Vagina (tissue), 2 donors: ENCODE results near the gene PTGES3. TPM values are rescaled to one million over a fixed set of nuclear protein-coding genes. Genes with fewer than 3 reads are reported as not detected.
A peak's percentile ranks its signal among the peaks of the same experiment; 100 is the strongest.
"Not testable (repeated sequence)": the region's sequence is repeated elsewhere in the genome, so short reads cannot be mapped to it uniquely, and the experiment has no call there.

Source experiments
- DNase-seq, 2 donors: peaks; one replicate each; pipeline ENCODE4 v3.0.0-alpha.2; 2017; ENCODE audit errors: extremely low spot score in 2 of 2
- H3K27ac ChIP-seq: fragments of 200-600 bp; sonication (generic); one replicate; pipeline ENCODE4 v1.5.1; 2019
- H3K27me3 ChIP-seq: fragments of 200-600 bp; sonication (generic); one replicate; pipeline ENCODE4 v1.5.1; 2019
- H3K36me3 ChIP-seq, 2 donors: fragments of 200-600 bp; sonication (generic); one replicate each; pipeline ENCODE4 v1.5.1; 2017 to 2019
- H3K4me1 ChIP-seq: fragments of 200-600 bp; sonication (generic); one replicate; pipeline ENCODE4 v1.5.1; 2019
- H3K4me3 ChIP-seq, 2 donors: fragments of 200-600 bp; sonication (generic); 1 replicate in 1 of 2; 2 replicates in 1 of 2; pipeline ENCODE4 v1.5.1; 2016 to 2019
- H3K9me3 ChIP-seq: fragments of 200-600 bp; sonication (generic); one replicate; pipeline ENCODE4 v1.5.1; 2019
- POLR2A ChIP-seq, 2 donors: fragments of 450-650 bp; IDR thresholded peaks; one replicate each; pipeline ENCODE4 v1.6.1; 2017; ENCODE audit warnings: antibody characterized with exemption in 2 of 2, mild to moderate bottlenecking in 2 of 2, moderate library complexity in 2 of 2
- POLR2AphosphoS5 ChIP-seq, 2 donors: sonication (generic); formaldehyde crosslinking; IDR thresholded peaks; one replicate each; pipeline ENCODE4 v1.9.0; 2017; ENCODE audit warnings: antibody characterized with exemption in 2 of 2, mild to moderate bottlenecking in 2 of 2, low read depth in 1 of 2; ENCODE audit not compliant: insufficient read depth in 1 of 2
- intact Hi-C: fragments of 100-400 bp; cut with DNase I; formaldehyde crosslinking; loops from one replicate; pipeline ENCODE4 v1.15.1; 2023
- total RNA-seq: library from RNA; depleted of rRNA; stranded (reverse); fragments of >200 nt; gene quantifications from one replicate; pipeline ENCODE4 v1.2.3, GENCODE V29; 2016
- TF ChIP-seq, protein P1 (sequence below), 3 experiments: fragments of 450-650 bp in 2 of 3; fragments of 200-600 bp in 1 of 3; sonication (generic) in 1 of 3; IDR thresholded peaks; one replicate each; pipeline ENCODE4 v1.5.1; 2017 to 2019; ENCODE audit warnings: antibody characterized with exemption in 3 of 3, mild to moderate bottlenecking in 2 of 3, moderate library complexity in 2 of 3

The PTGES3 gene
- total RNA-seq, 1 donor from 2014 or later, result 81.0 TPM

DNA sequence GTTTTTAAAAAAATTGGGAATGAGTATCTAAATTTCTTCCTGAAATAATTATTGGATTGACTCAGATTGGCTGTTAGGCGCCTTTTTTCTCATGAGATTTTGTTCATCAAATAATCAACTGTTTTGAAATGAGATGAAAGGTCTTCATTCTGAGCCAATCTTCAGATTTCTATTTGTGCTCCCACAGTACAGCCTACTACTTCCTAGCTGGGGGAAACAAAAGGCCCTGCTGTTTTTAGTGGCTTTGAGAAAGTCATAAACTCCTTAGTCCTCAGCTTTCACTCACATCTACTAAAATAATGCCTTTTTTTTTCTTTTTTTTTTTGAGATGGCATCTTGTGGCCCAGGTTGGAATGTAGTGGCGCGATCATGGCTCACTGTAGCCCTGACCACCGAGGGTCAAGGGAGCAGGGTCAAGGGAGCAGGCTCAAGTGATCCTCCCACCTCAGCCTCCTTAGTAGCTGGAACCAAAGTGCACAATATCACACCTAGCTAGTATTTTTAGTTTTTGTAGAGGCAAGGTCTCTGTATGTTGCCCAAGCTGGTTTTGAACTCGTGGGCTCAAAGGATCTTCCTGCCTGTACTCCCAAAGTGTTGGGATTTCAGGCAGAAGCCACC, 21.8 kb upstream of the PTGES3 start:
- H3K9me3 ChIP-seq, result no peaks in the 10 kb centered on the region
- H3K27ac ChIP-seq, result no peak overlapping the region
- TF ChIP-seq, protein P1, sequence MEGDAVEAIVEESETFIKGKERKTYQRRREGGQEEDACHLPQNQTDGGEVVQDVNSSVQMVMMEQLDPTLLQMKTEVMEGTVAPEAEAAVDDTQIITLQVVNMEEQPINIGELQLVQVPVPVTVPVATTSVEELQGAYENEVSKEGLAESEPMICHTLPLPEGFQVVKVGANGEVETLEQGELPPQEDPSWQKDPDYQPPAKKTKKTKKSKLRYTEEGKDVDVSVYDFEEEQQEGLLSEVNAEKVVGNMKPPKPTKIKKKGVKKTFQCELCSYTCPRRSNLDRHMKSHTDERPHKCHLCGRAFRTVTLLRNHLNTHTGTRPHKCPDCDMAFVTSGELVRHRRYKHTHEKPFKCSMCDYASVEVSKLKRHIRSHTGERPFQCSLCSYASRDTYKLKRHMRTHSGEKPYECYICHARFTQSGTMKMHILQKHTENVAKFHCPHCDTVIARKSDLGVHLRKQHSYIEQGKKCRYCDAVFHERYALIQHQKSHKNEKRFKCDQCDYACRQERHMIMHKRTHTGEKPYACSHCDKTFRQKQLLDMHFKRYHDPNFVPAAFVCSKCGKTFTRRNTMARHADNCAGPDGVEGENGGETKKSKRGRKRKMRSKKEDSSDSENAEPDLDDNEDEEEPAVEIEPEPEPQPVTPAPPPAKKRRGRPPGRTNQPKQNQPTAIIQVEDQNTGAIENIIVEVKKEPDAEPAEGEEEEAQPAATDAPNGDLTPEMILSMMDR (IDR thresholded peaks at IDR 0.05), result no peak
- H3K4me3 ChIP-seq, result no peak overlapping the region
- no peak for DNase-seq
- H3K4me1 ChIP-seq, result peaks cover 3% of the 10 kb centered on the region
- peaks cover 10 to 34% of the 10 kb centered on the region in 2 donors for H3K36me3 ChIP-seq
- no peaks in the 10 kb centered on the region for H3K27me3 ChIP-seq
- intact Hi-C loops, result no loop called here

DNA sequence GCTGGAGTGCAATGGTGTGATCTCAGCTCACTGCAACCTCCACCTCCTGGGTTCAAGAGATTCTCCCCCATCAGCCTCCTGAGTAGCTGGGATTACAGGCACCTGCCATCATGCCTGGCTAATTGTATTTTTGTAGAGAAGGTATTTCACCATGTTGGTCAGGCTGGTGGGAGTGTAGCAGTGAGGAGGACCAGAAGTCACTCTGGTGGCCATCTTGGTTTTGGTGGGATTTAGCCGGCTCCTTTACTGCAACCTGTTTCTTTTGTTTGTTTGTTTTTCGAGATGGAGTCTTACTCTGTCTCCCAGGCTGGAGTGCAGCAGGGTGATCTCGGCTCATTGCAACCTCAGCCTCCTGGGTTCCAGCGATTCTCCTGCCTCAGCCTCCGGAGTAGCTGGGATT, 16.4 kb upstream of the PTGES3 start:
- H3K4me1 ChIP-seq, H3K36me3 ChIP-seq, H3K9me3 ChIP-seq, H3K27me3 ChIP-seq, DNase-seq, H3K27ac ChIP-seq, H3K4me3 ChIP-seq, intact Hi-C loops: not testable (repeated sequence)

DNA sequence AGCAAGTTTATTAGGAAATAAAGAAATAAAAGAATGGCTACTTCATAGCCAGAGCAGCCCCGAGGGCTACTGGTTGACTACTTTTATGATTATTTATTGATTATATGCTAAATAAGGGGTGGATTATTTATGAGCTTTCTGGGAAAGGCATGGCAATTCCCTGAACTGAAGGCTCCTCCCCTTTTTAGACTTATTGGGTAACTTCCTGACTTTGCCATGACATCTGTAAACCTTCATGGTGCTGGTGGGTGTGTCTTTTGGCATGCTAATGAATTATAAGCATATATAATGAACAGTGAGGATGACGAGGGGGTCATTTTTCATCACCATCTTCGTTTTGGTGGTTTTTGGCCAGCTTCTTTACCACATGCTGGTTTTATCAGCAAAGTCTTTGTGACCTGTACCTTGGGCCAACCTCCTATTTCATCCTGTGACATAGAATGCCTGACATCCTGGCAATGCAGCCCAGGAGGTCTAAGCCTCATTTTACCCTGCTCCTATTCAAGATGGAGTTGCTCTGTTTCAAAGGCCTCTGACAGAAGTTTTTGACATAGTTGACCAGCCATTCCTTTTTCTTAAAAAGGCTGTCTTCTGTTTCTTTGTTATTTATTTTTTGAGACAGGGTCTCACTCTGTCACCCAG, 11.1 kb upstream of the PTGES3 start:
- Histone ChIP-seq H3K4me3 (no peak overlapping the region), H3K27me3 (no peaks in the 10 kb centered on the region), H3K9me3 (no peaks in the 10 kb centered on the region), H3K36me3 (no peaks in the 10 kb centered on the region), H3K4me1 (no peaks in the 10 kb centered on the region), H3K27ac (no peak overlapping the region)
- intact Hi-C loops, result no loop called here
- DNase-seq, result no peak
- TF ChIP-seq POLR2A (IDR thresholded peaks at IDR 0.05), result no peak

DNA sequence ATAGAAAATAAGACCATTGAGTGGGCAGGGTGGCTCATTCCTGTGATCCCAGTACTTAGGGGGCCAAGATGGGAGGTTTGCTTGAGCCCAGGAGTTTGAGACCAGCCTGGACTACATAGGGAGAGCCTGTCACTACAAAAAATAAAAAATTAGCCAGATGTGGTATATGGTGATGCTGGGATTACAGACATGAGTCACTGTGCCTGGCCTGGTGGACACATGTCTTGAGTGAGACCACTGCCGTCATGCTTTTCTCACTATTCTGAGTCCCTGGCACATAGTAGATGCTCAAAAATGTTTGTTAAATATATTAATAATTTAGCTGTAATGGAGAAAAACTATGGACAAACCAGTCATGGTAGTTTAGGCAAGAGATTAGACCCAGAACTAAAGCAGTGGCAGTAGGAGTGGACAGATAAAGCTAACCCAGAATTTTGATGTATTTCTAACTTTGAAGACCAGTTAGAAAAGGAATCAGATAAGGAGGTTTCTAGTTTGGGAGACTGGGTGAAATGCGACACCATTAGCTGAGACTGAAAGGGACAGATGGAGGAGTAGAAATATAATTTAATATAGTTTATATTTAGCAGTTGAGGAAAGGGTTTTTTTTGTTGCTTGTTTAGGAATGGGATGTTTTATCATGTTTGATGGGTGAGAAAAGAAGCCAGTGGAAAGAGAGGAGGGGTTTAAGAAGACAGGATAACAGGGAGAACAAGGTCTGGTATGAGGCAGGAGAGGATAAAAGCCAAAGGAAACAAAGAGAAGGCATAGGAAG, 7.4 kb upstream of the PTGES3 start:
- intact Hi-C loops, result no loop called here

DNA sequence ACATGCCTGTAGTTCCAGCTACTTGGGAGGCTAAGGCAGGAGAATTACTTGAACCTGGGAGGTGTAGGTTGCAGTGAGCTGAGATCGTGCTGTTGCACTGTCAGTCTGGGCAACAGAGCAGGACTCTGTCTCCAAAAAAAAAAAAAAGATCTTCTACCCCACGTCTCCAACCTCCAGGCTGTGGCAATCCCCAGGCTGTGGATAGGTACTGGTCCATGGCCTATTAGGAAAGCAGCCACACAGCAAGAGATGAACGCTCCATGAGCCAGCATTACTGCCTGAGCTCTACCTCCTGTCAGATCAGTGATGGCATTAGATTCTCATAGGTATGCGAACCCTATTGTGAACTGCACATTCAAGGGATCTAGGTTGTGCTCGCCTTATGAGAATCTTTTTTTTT, 6.1 kb upstream of the PTGES3 start:
- no peak for DNase-seq
- Histone ChIP-seq H3K9me3 (no peaks in the 10 kb centered on the region), H3K27ac (no peak overlapping the region), H3K4me1 (peaks cover 6% of the 10 kb centered on the region), H3K27me3 (no peaks in the 10 kb centered on the region), H3K4me3 (no peak overlapping the region), H3K36me3 (no peaks in the 10 kb centered on the region)
- intact Hi-C loops, result no loop called here
- TF ChIP-seq POLR2AphosphoS5 (IDR thresholded peaks at IDR 0.05; ENCODE audit: insufficient read depth in 1 of 2, low read depth in 1 of 2) (no peak), POLR2A (IDR thresholded peaks at IDR 0.05) (no peak)
- TF ChIP-seq, protein P1 (IDR thresholded peaks at IDR 0.05), result no peak

More for the DNA sequence above, 7.4 kb upstream of the PTGES3 start:
- Histone ChIP-seq H3K27ac (no peak overlapping the region), H3K4me1 (no peaks in the 10 kb centered on the region), H3K4me3 (no peak overlapping the region), H3K27me3 (no peaks in the 10 kb centered on the region), H3K36me3 (no peaks in the 10 kb centered on the region), H3K9me3 (no peaks in the 10 kb centered on the region)
- TF ChIP-seq POLR2A (IDR thresholded peaks at IDR 0.05) (no peak), POLR2AphosphoS5 (IDR thresholded peaks at IDR 0.05; ENCODE audit: insufficient read depth in 1 of 2, low read depth in 1 of 2) (no peak)
- TF ChIP-seq, protein P1 (IDR thresholded peaks at IDR 0.05), result no peak
- DNase-seq, result no peak

DNA sequence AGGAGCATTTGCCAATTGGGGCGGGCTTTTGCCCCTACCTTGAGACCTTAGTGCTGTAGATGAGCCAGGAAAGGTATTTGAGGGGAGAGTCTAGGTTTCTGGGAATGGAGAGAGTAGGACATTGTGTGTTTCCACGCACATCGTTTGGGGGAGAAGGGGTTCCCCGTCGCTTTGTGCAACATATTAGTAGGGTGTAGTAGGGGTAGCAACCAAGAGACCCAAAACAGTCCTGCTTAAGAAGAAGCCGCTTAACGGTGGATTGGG, 694 bp upstream of the PTGES3 start:
- peak overlapping the region; percentile 100 for H3K27ac ChIP-seq
- DNase-seq, result no peak
- H3K4me3 ChIP-seq, result peak overlapping the region; percentile 83 to 94
- peaks cover 38% of the 10 kb centered on the region for H3K4me1 ChIP-seq
- intact Hi-C loops, result loop anchor here (5.0 kb wide), 1 partner anchor 46 kb away; no protein-coding TSS in a partner anchor
- H3K27me3 ChIP-seq, result no peaks in the 10 kb centered on the region
- no peaks in the 10 kb centered on the region for H3K36me3 ChIP-seq
- TF ChIP-seq POLR2AphosphoS5 (IDR thresholded peaks at IDR 0.05; ENCODE audit: insufficient read depth in 1 of 2, low read depth in 1 of 2) (no peak), POLR2A (IDR thresholded peaks at IDR 0.05) (no peak)
- TF ChIP-seq, protein P1 (IDR thresholded peaks at IDR 0.05), result no peak
- no peaks in the 10 kb centered on the region for H3K9me3 ChIP-seq
